Neural progenitor cell (in vitro differentiated cells): Measurements from ENCODE around the gene CRACDL. TPM values are rescaled to one million over a fixed set of nuclear protein-coding genes. Genes with fewer than 3 reads are reported as not detected.

Source experiments
- DNase-seq: peaks from one replicate; pipeline ENCODE4 v3.0.0-alpha.2; 2016; ENCODE audit warnings: low spot score
- H2AFZ ChIP-seq: fragments of 200-600 bp; sonication (generic); replicated peaks from 2 replicates; pipeline ENCODE4 v1.6.1; 2016; ENCODE audit warnings: antibody characterized with exemption
- H3F3A ChIP-seq: fragments of 200-600 bp; sonication (generic); 2 replicates; pipeline ENCODE4 v1.6.1; 2016; ENCODE audit warnings: antibody characterized with exemption, low read depth
- H3K27ac ChIP-seq: fragments of 200-600 bp; sonication (generic); 2 replicates; pipeline ENCODE4 v1.5.1; 2016; ENCODE audit warnings: mild to moderate bottlenecking
- H3K27me3 ChIP-seq: fragments of 200-600 bp; sonication (generic); 2 replicates; pipeline ENCODE4 v1.6.1; 2016; ENCODE audit warnings: mild to moderate bottlenecking, moderate library complexity
- H3K36me3 ChIP-seq: fragments of 200-600 bp; sonication (generic); 2 replicates; pipeline ENCODE4 v1.5.1; 2016
- H3K4me1 ChIP-seq: fragments of 200-600 bp; sonication (generic); 2 replicates; pipeline ENCODE4 v1.6.1; 2016; ENCODE audit warnings: mixed run types
- H3K4me2 ChIP-seq: fragments of 200-600 bp; sonication (generic); 2 replicates; pipeline ENCODE4 v1.6.1; 2016
- H3K4me3 ChIP-seq: fragments of 200-600 bp; sonication (generic); 2 replicates; pipeline ENCODE4 v1.5.1; 2016
- H3K79me2 ChIP-seq: fragments of 200-600 bp; sonication (generic); 2 replicates; pipeline ENCODE4 v1.6.1; 2016; ENCODE audit warnings: low read depth
- H3K9ac ChIP-seq: fragments of 200-600 bp; sonication (generic); 2 replicates; pipeline ENCODE4 v1.6.1; 2016
- H3K9me3 ChIP-seq: fragments of 200-600 bp; sonication (generic); 2 replicates; pipeline ENCODE4 v1.5.1; 2016; ENCODE audit warnings: low read depth
- H4K20me1 ChIP-seq: fragments of 200-600 bp; sonication (generic); 2 replicates; pipeline ENCODE4 v1.6.1; 2016; ENCODE audit warnings: low read depth
- H3K27ac Mint-ChIP-seq: 3 replicates; pipeline ENCODE4 v1.8.0; 2021; ENCODE audit warnings: mixed read lengths
- H3K27me3 Mint-ChIP-seq: 2 replicates; pipeline ENCODE4 v1.8.0; 2022; ENCODE audit warnings: low read depth, mild to moderate bottlenecking, inconsistent platforms, moderate library complexity, mixed read lengths; ENCODE audit not compliant: insufficient read depth
- H3K36me3 Mint-ChIP-seq: 3 replicates; pipeline ENCODE4 v1.8.0; 2021; ENCODE audit warnings: mixed read lengths
- H3K4me1 Mint-ChIP-seq: 3 replicates; pipeline ENCODE4 v1.8.0; 2021; ENCODE audit warnings: mixed read lengths
- H3K4me3 Mint-ChIP-seq: 3 replicates; pipeline ENCODE4 v1.8.0; 2021; ENCODE audit warnings: mild to moderate bottlenecking, moderate library complexity, mixed read lengths
- H3K9me3 Mint-ChIP-seq: 3 replicates; pipeline ENCODE4 v1.8.0; 2020; ENCODE audit warnings: mixed read lengths
- EZH2 ChIP-seq: fragments of 200-600 bp; sonication (generic); IDR thresholded peaks from 2 replicates; pipeline ENCODE4 v1.6.1; 2017; ENCODE audit warnings: antibody characterized with exemption, mild to moderate bottlenecking, moderate library complexity
- EZH2phosphoT487 ChIP-seq: fragments of 200-600 bp; sonication (generic); IDR thresholded peaks from 2 replicates; pipeline ENCODE4 v1.6.1; 2017; ENCODE audit warnings: antibody characterized with exemption
- total RNA-seq: library from RNA; depleted of rRNA; stranded (reverse); fragments of >200 nt; gene quantifications from 2 replicates; pipeline ENCODE4 v1.2.3, GENCODE V29; 2015; ENCODE audit warnings: low replicate concordance
- TF ChIP-seq, protein P1 (sequence below): fragments of 200-600 bp; sonication (generic); IDR thresholded peaks from 2 replicates; pipeline ENCODE4 v1.5.1; 2017; ENCODE audit warnings: antibody characterized with exemption, mild to moderate bottlenecking

The CRACDL gene
- total RNA-seq, 1 donor from 2014 or later: 0.07 TPM

DNA sequence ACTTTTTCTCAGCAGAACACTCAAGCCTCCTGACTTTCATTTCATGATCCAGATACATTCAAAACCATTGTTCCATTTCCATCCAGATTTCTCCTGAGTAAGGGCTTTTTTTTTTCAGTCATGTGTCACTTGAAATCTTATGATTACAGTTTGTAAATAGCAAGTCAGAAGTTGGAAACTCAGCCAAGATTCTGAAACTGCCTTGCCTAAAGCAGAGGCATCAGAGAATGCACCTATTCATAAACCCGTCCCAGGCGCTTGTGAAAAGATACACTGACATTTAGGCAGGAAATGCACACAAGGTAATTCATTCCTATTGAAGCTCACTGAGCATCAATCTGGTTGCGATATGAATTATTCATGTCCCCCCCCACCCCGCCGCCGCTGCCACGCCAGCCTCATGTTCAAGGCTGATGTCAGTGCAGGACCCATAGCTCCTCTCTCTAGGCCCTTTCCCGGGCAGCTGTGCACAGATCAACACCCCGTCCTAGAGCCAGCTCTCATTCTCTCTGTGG lies 174.7 kb downstream of the CRACDL start:
- no peaks in the 10 kb centered on the region for H3K79me2 ChIP-seq
- no peak overlapping the region for H3K4me3 Mint-ChIP-seq
- no peak overlapping the region for H2AFZ ChIP-seq
- no peaks in the 10 kb centered on the region for H3K27me3 ChIP-seq
- no peak overlapping the region for H3K9ac ChIP-seq
- no peaks in the 10 kb centered on the region for H3K36me3 Mint-ChIP-seq
- no peak for DNase-seq
- H3K27ac ChIP-seq: no peak overlapping the region
- TF ChIP-seq, protein P1, sequence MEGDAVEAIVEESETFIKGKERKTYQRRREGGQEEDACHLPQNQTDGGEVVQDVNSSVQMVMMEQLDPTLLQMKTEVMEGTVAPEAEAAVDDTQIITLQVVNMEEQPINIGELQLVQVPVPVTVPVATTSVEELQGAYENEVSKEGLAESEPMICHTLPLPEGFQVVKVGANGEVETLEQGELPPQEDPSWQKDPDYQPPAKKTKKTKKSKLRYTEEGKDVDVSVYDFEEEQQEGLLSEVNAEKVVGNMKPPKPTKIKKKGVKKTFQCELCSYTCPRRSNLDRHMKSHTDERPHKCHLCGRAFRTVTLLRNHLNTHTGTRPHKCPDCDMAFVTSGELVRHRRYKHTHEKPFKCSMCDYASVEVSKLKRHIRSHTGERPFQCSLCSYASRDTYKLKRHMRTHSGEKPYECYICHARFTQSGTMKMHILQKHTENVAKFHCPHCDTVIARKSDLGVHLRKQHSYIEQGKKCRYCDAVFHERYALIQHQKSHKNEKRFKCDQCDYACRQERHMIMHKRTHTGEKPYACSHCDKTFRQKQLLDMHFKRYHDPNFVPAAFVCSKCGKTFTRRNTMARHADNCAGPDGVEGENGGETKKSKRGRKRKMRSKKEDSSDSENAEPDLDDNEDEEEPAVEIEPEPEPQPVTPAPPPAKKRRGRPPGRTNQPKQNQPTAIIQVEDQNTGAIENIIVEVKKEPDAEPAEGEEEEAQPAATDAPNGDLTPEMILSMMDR: no peak
- TF ChIP-seq EZH2phosphoT487: no peak
- no peak for TF ChIP-seq EZH2
- H3K27ac Mint-ChIP-seq: no peak overlapping the region
- no peaks in the 10 kb centered on the region for H3F3A ChIP-seq
- H4K20me1 ChIP-seq: no peaks in the 10 kb centered on the region
- H3K4me2 ChIP-seq: no peak overlapping the region
- peaks cover 6% of the 10 kb centered on the region for H3K4me1 Mint-ChIP-seq
- H3K27me3 Mint-ChIP-seq: peaks cover 4% of the 10 kb centered on the region
- no peaks in the 10 kb centered on the region for H3K9me3 ChIP-seq
- no peaks in the 10 kb centered on the region for H3K9me3 Mint-ChIP-seq
- no peaks in the 10 kb centered on the region for H3K4me1 ChIP-seq
- H3K4me3 ChIP-seq: no peak overlapping the region
- no peaks in the 10 kb centered on the region for H3K36me3 ChIP-seq

DNA sequence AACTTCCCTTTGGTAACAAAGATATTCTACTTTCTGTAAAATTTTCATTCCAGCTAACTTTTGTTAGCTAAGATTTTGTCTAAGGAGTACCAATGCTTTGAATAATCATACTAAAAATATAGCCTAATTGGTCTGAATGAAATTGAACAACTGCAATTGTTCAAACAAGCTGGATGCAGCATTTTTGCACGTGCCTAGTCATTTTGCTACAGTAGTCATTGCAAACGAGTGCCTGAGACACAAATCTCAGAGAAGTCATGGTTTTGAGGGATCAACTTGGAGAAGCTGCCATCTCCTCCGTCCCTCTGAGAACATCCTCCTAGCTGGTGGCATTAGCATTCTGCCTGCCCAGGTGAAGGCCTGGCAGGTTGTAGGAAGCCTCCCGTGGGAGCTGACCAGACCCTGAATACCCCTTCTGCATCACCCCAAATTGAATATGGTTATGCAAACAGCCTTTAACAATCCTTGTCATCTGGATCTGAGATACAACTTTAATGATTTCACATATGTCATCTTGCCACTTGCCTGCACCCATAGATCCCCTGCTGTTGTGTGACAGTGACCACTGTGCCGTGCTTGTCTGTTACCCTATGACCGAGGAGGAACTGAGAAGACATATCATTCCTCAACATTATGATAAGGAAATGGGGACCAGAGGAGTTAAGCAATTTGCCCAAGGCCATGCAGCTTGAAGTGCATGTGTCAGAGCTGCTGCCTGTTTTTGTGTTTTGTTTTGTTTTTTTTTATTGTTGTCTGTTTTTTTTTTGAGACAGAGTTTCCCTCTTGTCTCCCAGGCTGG lies 176.0 kb downstream of the CRACDL start:
- no peaks in the 10 kb centered on the region for H3K9me3 ChIP-seq
- H3K27ac ChIP-seq: no peak overlapping the region
- H3K4me3 ChIP-seq: no peak overlapping the region
- no peak overlapping the region for H3K9ac ChIP-seq
- H3K36me3 ChIP-seq: no peaks in the 10 kb centered on the region
- no peak overlapping the region for H3K4me3 Mint-ChIP-seq
- no peak overlapping the region for H2AFZ ChIP-seq
- TF ChIP-seq EZH2phosphoT487: no peak
- no peak for TF ChIP-seq EZH2
- TF ChIP-seq, protein P1: no peak
- no peak overlapping the region for H3K4me2 ChIP-seq
- no peaks in the 10 kb centered on the region for H3K79me2 ChIP-seq
- H3K36me3 Mint-ChIP-seq: no peaks in the 10 kb centered on the region
- H3K4me1 Mint-ChIP-seq: peaks cover 6% of the 10 kb centered on the region
- no peaks in the 10 kb centered on the region for H3K9me3 Mint-ChIP-seq
- peaks cover 4% of the 10 kb centered on the region for H3K4me1 ChIP-seq
- no peaks in the 10 kb centered on the region for H4K20me1 ChIP-seq
- H3K27me3 ChIP-seq: no peaks in the 10 kb centered on the region
- peaks cover 4% of the 10 kb centered on the region for H3K27me3 Mint-ChIP-seq
- H3K27ac Mint-ChIP-seq: no peak overlapping the region
- no peaks in the 10 kb centered on the region for H3F3A ChIP-seq
- no peak for DNase-seq

DNA sequence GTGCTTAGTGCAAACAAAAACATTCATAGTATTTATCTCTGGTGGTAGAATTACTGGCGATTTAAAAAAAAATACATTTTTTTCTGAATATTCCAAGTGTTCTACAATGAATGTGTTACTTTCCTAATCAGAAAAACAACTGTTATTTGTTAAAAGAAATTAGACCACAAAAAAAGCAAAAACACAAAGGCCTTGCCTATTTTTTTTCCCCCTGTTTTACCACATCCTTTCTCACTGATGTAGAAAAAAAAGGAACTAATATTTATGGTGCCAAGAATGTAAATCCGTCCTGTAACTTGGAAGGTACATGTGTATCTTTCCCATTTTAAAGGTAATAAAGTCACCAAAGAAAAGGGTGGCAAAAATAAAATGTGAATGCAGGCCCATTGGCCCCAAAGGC lies 176.7 kb downstream of the CRACDL start:
- H3K4me2 ChIP-seq: no peak overlapping the region
- no peak overlapping the region for H3K27ac Mint-ChIP-seq
- H3K27ac ChIP-seq: no peak overlapping the region
- H3K9me3 Mint-ChIP-seq: no peaks in the 10 kb centered on the region
- H3K9me3 ChIP-seq: no peaks in the 10 kb centered on the region
- H3K36me3 ChIP-seq: no peaks in the 10 kb centered on the region
- TF ChIP-seq, protein P1: no peak
- TF ChIP-seq EZH2: no peak
- TF ChIP-seq EZH2phosphoT487: no peak
- no peak overlapping the region for H3K4me3 Mint-ChIP-seq
- peaks cover 6% of the 10 kb centered on the region for H3K27me3 Mint-ChIP-seq
- H3K27me3 ChIP-seq: no peaks in the 10 kb centered on the region
- peaks cover 6% of the 10 kb centered on the region for H3K4me1 Mint-ChIP-seq
- H3K4me3 ChIP-seq: no peak overlapping the region
- H3F3A ChIP-seq: no peaks in the 10 kb centered on the region
- H3K36me3 Mint-ChIP-seq: no peaks in the 10 kb centered on the region
- H3K4me1 ChIP-seq: peaks cover 4% of the 10 kb centered on the region
- H2AFZ ChIP-seq: no peak overlapping the region
- H3K9ac ChIP-seq: no peak overlapping the region
- H4K20me1 ChIP-seq: no peaks in the 10 kb centered on the region
- H3K79me2 ChIP-seq: no peaks in the 10 kb centered on the region
- no peak for DNase-seq
